Activated naive CD4-positive, alpha-beta T cell treated with anti-CD3 and anti-CD28 coated beads, Interleukin-2, amount 50 U/mL, for 16 hours (primary cell): Measurements from ENCODE around the gene RASGRF2.

ENCODE experiments used
- DNase-seq: peaks from one replicate; pipeline ENCODE4 v3.0.0-alpha.2; 2020

Gene RASGRF2

DNA sequence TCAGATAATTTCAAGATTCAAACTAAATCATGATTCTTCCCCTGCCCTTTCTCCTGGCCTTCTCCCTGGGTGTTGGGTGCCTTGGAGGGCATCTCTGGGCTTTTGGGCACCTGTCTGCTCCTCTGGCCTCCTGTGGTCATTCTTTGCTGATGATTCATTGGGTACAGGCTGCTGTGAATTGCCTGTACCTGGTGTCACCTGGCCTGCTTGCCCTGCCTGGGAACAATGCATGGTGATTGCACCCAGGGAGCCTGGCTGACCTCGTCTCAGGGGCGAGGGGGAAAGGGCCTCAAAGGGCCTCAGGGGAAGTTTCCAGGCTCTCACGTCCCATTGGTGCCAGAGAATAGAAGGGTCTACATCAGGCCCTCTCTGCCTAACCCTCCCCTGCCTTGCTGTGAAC is 252.9 kb downstream of the RASGRF2 start:
- DNase-seq: no peak

DNA sequence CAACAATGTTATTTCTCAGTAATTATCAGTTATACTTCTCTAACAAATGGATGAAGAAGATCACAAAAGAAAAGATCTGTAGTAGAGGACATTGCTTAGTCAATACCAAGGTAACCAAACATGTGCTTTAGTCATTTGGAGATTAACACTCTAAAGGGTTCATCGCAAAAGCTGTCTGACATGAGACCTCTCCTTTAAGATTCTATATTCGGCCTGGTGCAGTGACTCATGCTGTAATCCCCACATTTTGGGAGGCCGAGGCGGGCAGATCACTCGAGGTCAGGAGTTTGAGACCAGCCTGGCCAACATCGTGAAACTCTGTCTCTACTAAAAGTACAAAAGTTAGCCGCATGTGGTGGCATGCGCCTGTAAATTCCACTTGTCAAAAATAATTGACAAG is 254.7 kb downstream of the RASGRF2 start:
- no peak for DNase-seq

DNA sequence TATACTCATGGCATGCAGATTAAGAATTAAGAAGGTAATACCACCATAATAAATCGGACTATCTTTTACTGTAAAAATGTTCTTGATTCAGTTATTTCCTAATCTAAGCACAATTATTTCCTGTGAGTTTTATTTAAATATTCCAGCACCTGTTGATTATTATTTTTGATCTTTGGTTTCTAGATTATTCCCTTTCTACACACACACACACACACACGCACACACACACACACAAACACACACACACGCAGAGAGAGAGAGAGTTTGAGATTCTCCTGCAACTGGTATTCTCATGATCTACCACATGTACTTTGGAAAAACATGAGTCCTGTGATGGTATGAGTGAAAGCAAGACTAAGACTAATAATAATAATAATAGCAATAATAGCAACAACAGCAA is 256.0 kb downstream of the RASGRF2 start:
- no peak for DNase-seq

DNA sequence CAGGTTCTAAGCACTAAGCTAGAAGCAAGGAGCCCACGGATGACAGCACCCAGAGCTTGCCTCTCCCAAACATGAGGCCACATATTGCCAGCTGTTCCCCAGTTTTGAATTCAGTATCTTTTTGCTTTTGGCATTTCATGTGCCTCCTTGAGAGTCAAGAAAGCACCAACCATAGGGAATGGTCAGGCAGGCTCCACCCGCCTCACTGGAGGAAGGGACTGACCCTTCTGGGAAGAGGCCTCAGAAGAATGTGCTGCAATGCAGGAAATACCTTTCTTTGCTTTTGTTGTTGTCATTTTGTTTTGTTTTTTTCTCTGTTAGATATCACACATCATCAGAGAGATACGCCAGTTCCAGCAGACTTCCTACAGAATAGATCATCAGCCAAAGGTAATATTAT is 259.2 kb downstream of the RASGRF2 start:
- DNase-seq: no peak

DNA sequence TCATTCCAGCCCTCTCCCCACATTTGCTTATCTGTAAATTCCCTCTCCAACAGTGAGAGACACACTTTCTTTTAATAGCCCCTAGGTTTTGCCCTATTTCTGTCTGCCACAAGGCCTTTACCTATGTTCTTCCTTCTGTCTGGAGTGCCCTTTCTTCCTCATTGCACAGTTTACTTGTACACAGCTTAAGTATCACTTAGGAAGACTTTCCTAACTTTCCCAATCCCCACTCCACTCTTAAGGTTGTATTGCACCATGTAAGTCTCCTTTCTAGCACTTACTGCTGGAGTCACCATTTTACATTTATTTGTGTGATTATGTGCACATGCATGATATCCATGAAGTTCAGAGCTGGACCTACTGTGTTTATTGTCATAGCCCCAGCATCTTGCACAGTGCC is 262.1 kb downstream of the RASGRF2 start:
- no peak for DNase-seq

DNA sequence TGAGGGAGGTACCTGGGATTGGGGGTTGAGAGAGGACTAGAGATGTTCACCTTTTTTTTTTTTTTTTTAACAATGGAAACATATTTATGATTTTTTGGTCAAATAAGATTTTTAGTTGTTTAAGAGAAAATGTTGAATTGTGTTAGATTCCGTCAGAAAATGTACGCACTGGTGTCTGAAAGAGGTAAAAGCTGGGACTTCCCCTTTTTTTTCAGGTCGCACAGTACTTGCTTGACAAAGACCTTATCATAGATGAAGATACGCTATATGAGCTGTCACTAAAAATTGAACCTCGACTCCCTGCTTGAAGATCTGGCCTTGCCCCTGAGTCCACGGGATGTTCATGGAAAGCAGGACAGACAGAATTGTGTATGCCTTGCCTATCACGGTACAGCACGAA is 265.3 kb downstream of the RASGRF2 start:
- no peak for DNase-seq

DNA sequence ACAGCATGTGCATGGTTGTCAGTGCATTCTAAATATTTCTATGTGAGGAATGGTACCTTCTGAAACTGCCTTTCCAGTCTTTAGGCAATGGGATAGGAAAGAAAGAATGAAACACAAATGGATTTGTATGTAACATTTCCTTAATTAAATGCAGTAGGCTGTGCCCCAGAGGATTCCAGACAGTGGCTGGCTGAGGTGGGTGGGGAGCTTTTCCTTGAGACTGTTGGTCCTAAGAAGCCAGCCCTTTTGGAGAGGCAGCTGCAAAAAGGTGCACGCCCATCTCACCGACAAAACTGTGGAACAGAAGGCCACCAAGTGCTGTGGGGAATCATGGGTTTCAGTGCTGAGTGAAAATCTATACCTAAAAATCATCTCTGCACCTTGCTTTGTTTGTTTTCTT is 266.1 kb downstream of the RASGRF2 start:
- DNase-seq: no peak

DNA sequence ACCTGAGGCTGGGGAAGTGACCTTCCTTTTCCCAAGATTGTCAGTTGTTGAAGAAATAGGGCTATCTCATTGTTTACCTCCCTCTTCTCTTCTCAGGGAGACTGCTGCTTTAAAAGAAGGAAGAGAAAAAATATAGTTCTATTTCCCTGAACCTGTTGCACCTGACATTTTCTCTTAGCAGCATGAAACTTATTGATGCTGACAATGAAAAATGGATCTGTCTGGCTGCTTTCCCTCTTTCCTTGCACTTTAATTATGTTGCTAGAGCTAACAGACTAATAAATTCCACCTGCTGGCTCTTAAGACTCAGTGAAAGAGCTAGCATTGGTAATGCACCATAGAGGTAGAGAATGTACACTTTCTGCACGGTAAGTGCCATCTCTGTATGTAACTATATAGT is 266.8 kb downstream of the RASGRF2 start:
- no peak for DNase-seq

DNA sequence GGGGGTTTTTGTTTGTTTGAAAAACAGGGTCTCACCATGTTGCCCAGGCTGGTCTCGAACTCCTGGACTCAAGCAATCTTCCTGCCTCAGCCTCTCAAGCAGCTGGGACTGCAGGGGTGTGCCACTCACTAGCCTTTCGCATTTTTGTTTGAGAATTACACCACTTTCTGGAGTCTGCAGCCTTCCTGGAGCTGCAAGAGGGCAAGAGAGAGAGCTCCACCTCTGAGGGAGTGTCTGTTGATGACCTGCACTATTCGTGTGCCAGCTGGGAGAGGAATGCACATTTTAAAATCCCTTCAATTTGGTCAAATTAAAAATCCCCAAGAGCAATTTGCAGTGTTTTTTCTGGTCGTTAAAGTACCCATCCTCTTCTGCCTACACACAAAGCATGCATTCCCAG is 267.9 kb downstream of the RASGRF2 start:
- DNase-seq: no peak

DNA sequence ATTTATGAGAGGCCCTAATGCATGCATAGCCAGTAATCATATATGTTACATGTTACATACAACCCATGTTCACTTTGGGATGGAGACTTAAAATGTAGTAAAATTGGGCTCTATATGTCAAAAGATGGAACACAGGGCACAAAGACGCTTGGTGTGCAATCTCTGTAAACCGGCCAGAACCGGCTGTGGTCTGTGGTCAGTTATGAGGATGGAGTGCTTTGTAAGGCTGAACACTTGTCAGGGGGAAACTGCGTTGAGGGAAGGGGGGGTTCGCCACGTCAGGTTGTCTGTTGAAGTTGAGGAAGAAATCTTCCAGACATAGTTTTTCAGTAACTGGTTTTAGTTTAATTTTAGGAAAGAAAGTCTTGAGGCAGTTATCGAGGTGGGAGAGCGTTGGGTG is 270.3 kb downstream of the RASGRF2 start:
- DNase-seq: no peak

DNA sequence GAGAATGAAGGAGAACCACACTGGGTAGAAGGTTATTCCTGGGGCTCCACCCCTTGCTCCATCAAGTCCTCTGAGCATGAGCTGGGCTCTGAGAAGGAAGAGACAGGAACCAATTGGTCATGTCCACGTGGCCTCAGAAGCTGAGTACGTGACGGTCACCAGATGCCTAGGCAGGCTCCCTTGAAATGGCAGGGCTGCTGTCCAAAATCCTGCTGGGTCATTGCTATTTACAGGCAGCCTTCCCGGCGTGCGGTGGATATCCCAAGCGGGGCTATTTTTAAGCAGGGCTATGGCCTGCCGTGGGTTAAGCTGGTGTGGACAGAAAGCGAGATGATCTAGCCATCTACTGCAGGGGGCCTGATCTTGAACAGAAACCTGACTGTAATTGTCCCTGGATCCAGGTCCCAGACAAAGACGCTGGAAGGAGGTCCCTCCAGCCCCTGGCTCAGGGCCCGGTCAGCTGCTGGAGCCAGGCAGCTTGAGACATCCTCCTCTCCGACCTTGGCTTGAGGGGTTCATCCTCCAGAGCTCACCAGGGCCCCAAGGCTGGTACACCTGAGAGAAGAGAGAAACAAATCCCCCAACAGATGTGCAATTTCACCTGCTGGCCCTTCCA is 272.4 kb downstream of the RASGRF2 start:
- no peak for DNase-seq

DNA sequence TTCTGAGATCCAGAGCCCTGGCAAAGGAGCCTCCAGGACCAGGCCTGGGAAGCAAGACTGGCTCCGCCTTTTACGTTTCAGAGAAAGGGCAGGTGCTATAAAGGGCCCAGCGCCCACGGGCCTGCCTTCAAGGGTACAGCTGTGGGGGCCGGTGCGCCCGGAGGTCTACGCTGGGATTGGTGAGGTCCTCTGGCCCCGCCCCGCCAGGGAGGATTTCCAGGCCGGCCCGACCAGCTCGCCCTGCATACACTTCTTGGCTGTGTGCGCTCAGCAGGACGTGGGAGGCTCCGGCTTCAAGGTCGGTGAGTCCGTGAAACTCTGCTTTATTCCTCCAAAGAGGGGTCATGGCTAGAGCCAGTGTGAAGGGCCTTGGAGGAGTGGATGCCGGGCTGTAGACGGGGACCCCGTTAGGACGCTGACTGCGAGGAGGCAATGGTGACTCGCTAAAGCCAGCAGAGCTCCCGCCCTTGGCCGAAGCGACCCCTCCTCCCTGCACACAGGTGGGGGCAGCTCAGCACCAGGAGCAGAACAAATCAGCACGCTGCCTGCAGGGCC is 273.0 kb downstream of the RASGRF2 start, which contains the start of gene CKMT2:
TSS of gene CKMT2 (plus strand) at position 243 of the 555 bp plus-strand sequence. CDS start 17,811 bp downstream, outside the sequence.
- no peak for DNase-seq

DNA sequence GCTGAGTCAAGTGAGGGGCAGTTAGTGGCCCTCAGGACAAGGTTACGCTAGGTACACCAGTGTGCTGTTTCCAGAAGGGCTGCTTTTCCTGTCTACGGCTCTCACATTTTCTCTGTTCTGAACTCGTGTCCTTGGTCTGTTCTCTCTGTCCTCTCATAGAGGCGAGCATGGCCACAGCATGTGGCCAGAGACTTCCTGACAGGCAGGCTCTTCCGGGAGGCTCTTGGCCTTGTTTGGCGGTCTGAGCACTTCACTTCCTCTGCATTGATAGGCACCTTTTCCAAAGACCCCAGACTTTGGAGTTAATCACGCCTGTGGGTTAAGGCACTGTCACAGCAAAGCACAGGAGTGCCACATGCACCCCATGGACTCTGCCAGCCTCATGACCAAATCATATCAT is 274.1 kb downstream of the RASGRF2 start:
- DNase-seq: no peak

DNA sequence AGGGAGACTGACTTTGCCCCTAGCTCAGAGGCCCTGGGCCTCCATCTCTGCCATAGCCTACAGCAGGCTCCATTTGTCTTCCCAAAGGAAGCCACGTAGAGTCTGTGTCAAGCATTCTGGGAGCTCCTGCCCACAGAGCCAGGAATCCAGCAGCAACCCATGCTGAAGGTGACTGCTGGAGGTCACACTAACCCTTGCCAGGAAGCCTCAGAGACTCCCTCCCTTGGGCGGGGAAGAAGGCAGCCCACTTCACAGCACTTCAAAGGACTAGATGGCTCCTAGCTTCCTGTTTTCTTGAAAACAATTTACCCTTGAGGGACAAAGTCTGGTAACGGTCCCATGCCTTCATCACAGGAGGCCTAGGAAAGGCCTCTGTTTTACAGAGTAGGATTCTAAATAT is 274.6 kb downstream of the RASGRF2 start:
- DNase-seq: no peak

DNA sequence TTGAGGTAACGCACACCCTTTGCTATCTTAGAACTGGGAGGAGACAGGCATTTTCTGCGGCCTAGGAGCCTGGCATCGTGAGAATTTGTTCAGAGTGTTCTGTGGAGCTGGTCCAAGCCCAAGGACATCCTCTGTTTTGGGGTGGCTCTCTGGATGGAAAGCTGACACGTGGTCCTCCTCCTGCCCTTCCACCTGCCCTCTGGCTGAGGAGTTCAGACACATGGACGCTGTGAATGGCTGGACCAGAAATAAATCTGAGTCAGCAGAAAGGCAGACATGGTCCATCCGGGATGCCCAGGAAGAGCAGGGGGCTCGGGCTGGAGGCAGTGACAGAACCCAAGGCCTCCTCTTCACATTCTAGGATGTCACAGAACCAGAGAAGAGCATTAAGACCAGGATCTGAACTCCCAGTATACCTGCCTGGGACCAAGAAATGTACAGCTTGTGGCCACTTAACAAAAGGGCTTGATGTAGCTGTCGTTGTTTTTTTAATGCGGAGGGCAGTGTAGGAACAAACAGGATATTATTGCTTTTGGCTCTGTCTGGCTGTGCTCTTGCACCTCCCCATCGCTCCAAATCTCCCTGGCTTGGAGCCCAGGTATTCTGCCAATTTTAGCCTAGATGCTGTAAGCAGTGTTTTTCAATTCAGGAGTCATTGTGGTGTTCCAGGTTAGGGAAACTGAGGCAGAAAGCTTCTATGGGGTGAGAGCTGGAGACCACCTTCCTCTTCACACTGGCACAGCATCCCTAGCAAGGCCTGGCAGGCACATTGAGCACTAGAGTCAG is 275.3 kb downstream of the RASGRF2 start:
- no peak for DNase-seq

DNA sequence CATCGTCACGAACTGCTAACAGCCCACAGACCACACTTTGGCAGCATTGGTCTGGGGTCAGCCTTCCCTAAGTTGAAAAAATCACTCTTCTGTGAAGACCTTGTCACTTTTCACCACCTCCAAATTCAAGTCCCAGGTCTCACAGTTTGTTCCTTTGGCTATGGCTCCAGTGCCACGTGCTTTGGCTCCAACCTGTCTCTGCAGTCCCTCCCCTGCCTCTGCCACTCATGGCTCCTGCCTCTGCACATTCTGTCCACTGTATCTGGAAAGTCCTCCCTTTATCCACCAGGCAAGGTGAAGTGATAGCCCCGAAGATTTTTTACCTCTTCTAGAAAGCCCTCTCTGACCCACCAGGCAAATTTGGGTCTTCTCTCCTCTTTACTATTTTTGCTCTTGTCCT is 278.3 kb downstream of the RASGRF2 start:
- no peak for DNase-seq

DNA sequence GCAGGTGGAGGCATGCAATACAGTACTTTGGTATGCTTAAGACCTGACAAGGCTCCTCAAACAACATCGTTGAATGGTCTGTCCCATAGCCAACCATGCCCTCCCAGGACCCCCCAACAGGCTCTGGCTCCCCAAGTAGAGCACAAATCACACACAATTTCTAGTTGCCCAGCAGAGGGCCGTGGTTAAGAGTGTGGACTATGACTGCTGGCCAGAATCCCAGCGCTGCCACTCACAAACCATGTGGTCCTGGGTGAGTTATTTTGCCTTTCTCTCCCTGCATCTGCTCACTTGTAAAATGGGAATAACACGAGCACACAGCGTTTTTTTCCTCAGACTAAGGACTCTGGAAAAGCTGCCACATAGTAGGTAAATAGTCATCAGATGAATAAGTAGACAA is 279.4 kb downstream of the RASGRF2 start:
- DNase-seq: no peak

DNA sequence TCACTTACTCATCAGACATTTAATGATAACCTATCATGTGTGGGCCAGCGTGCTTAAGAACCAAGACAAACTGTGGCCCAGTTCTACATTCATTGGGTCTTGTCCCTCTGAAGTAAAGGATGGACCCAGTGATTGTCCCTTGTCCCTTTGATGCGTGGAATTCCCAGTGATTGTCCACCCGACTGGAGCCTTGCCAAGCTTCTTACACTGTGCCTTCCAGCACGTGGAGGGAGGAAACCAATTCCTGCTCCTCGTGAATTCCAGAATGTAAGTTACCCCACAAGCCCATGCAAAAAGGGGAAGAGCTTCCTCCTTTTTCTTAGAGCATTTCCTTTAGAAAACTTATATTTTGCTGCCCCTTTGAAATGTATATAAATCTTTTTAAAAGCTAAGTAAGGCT is 280.8 kb downstream of the RASGRF2 start:
- DNase-seq: no peak

DNA sequence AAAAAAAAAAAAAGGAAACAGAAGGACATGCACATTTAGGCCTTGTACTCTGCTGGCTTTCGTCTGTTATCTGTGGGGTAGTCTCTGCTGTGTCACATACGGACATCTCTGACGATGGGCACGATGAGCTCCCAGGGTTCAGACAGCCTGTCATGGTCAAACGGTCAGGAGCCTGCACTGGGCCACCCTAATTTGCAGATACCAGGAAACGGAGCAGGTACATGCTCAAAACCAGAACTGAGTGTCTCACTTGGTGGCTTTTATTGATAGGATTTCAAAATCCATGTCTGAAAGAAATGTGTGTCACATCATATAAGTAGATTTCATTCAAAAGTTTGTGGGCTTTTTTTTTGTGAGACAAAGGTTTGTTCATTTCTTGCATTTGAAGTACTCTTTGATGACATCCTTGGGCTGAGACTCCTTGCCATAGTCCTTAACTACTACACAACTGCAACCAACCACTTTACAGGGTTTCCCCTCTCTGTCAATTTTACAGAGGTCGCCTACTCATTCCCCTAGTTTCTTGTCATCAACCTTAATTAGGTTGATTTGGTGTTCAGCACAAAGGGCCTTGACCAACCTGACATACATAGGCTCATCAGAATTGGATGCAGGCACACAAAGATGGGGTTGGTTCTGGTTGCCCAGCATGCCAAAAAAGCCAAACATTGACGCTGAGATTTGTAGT is 281.9 kb downstream of the RASGRF2 start:
- DNase-seq: no peak

DNA sequence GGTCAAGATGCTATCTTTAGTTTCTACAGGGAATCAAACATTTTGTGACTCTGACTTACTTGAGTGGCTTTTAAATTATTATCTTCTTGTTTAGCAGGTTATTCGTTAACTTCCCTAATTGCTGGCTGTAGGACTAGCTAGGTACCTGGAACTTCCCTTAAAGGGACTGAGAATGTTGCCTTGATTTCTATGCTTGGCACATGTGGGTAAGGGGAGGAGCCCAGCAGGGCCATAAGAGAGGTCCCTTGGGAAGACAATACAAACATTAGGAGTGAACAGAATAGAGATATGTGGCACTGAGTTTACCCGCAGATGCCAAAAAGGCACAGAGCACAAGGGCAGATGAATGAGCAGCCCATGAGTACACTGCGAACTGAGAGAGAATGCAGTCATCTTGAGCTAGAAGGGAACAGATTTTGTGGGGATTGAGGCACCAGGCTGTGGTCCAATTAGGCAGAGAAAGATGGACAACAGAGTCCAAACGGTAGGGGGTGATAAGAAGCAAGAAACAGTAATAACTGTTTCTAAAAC is 282.8 kb downstream of the RASGRF2 start:
- no peak for DNase-seq

DNA sequence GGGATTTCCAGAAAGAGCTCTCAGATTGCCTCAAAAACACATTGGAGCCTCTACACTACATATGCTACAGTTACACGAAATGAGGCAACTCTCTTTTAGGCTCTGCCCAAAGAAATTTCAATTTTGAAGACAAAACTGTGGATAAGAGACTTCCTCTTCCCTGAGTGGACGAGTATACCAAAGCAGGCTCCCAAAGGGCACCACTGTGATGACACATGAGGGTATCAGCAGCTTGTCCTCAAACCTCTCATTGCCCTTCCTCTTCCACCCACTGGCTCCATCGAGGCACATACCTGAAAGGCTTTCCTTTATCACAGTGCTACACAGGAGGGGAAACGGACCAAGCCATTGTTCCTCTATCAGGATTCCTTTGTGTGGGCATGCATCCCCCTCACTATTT is 284.3 kb downstream of the RASGRF2 start:
- DNase-seq: no peak

DNA sequence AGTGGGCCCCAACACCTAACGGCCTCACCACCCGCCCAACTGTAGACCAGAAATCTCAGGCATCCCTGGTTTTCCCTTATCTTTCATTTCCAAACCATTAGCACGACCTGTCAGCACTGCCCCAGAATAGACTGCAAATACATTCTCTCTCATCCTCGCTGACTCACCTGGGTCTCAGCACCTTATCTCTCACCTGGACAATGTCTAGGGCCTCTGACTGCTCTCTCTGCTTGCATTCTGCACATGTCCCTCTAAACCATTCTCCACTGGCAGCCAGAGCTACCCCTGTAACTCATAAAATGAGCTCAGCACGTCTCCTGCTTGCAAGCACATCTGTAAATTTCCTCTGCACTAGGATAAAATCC is 285.7 kb downstream of the RASGRF2 start:
- DNase-seq: no peak

DNA sequence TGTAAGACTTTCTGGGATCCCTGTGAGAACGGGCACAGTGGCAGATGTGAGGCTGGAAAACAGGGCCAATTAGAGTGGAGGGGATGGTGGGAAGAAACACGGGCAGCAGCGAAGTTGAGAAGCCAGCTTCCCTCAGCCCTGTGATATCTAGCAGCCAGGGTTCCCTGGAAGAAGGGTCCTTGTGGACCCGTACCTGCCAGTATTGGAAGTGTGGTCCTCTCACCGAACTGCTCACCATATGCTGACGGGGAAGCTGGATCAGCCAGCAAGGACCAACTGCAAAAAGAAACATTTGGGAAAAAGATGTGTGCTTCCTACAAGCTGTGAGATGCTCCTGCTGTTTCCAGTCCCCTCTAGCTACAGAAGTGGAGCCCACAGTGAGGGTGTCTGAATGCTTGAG is 286.5 kb downstream of the RASGRF2 start:
- DNase-seq: no peak
